Measurements from ENCODE around the gene GYPA. TPM values are rescaled to one million over a fixed set of nuclear protein-coding genes. Genes with fewer than 3 reads are reported as not detected.
"Not testable (repeated sequence)": the region's sequence is repeated elsewhere in the genome, so short reads cannot be mapped to it uniquely, and the experiment has no call there.

The GYPA gene
- total RNA-seq, 1 donor from 2014 or later: not detected

GRCh38 chr4:144141493-144141892, 975 bp upstream of the GYPA start:
- TF ChIP-seq CTCF (conservative IDR thresholded peaks at IDR 0.05; ENCODE audit: low read depth, low read length): no peak
- no peak for DNase-seq (ENCODE audit: low read depth)
- no peak overlapping the region for H3K4me3 ChIP-seq (ENCODE audit: low read depth, low read length)

GRCh38 chr4:144139991-144140390, 527 bp downstream of the GYPA start:
- not testable (repeated sequence) for DNase-seq (ENCODE audit: low read depth); H3K4me3 ChIP-seq (ENCODE audit: low read depth, low read length)

- DNase-seq (ENCODE audit: low read depth); H3K4me3 ChIP-seq (ENCODE audit: low read depth, low read length): not testable (repeated sequence)
Measured at GRCh38 chr4:144139547-144139946, 971 bp downstream of the GYPA start.

DNA sequence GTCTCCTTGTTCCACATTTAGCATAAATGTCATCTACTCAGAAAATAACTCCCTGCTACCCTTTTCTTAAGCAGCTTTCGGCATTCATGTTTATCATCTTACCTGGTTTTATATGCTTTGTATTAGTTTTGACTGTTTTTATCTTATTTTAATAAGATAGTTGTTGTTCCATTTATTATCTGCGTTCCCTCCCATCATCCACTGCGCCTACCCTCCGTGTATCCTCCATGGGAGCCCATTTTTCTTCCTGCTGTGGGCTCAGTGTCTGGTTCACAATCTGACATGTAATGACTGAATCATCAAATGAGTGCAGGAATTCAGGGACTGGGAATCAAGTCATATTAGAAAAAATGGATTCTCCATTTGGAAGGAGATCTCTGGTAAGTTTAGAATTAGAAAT, 2.3 kb downstream of the GYPA start:
- not testable (repeated sequence) for DNase-seq (ENCODE audit: low read depth); H3K4me3 ChIP-seq (ENCODE audit: low read depth, low read length)

GRCh38 chr4:144137137-144137931, 3.2 kb downstream of the GYPA start:
- DNase-seq (ENCODE audit: low read depth); H3K4me3 ChIP-seq (ENCODE audit: low read depth, low read length): not testable (repeated sequence)

DNA sequence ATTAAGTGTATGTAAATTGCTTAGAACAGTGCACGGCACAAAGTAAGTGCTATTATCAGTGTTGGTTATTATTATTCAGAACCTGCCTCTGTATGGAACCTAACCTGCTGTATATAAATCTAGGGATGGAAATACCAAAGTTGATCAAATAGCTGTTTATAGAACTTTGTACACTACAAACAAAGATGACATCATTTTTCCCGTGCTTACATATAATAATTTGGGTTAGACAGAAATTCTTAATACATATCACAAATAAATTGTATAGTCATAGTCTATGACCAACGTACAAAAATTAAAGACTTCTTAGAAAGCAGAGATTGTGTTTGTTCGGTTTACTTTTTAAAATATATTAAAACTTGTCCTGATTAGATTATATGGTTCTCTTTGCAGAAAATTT, 4.3 kb downstream of the GYPA start:
- DNase-seq (ENCODE audit: low read depth); H3K4me3 ChIP-seq (ENCODE audit: low read depth, low read length): not testable (repeated sequence)

- DNase-seq (ENCODE audit: low read depth); H3K4me3 ChIP-seq (ENCODE audit: low read depth, low read length): not testable (repeated sequence)
Measured at GRCh38 chr4:144130167-144130566, 10.4 kb downstream of the GYPA start.

GRCh38 chr4:144129336-144129875, 11.1 kb downstream of the GYPA start:
- H3K4me3 ChIP-seq (ENCODE audit: low read depth, low read length); DNase-seq (ENCODE audit: low read depth): not testable (repeated sequence)

- DNase-seq (ENCODE audit: low read depth); H3K4me3 ChIP-seq (ENCODE audit: low read depth, low read length): not testable (repeated sequence)
Measured at GRCh38 chr4:144128709-144129320, 11.7 kb downstream of the GYPA start.

GRCh38 chr4:144125109-144125508, 15.4 kb downstream of the GYPA start:
- H3K4me3 ChIP-seq (ENCODE audit: low read depth, low read length); DNase-seq (ENCODE audit: low read depth): not testable (repeated sequence)

DNA sequence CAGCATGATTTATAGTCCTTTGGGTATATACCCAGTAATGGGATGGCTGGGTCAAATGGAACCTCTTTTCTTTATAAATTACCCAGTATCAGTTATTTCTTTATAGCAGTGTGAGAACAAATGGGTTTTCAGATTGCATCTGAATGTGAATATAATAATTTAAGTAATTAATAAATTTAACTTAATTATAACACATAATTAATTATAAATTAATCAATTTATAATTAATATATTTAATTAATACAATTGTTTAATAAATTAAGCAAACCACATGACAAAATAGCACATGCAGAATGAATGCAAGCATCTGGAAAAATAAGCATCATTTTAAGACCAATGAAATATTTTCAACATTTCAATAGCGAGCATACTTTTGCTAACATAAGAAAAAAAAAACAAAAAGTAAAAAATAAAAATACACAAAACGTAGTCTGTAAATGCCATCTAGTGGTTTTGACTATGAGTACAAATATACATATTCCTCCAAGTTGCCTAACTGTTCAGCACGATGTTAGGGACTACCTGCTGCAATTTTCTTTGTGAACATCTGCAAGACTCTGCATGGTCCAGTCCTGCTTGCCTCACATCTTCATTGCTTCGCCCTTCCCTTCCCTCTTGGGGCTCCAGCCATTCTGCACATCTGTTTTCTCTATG, 16.4 kb downstream of the GYPA start:
- not testable (repeated sequence) for H3K4me3 ChIP-seq (ENCODE audit: low read depth, low read length); DNase-seq (ENCODE audit: low read depth)

DNA sequence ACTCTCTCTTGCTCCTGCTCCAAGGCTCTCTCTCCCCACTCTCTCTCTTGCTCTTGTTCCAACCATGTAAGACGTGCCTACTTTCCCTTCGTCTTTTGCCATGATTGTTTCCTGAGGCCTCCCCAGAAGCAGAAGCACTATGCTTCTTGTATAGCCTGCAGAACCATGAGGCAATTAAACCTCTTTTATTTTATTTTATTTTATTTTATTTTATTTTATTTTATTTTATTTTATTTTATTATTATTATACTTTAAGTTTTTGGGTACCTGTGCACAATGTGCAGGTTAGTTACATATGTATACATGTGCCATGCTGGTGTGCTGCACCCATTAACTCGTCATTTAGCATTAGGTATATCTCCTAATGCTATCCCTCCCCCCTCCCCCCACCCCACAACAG, 17.2 kb downstream of the GYPA start:
- not testable (repeated sequence) for H3K4me3 ChIP-seq (ENCODE audit: low read depth, low read length); DNase-seq (ENCODE audit: low read depth)

GRCh38 chr4:144119752-144120151, 20.8 kb downstream of the GYPA start:
- H3K4me3 ChIP-seq (ENCODE audit: low read depth, low read length); DNase-seq (ENCODE audit: low read depth): not testable (repeated sequence)

Measured in epithelial cell of proximal tubule (primary cell).